Renal cortex interstitium (tissue), 11 donors: Measurements from ENCODE around the gene C12orf42. TPM values are rescaled to one million over a fixed set of nuclear protein-coding genes. Genes with fewer than 3 reads are reported as not detected.
A peak's percentile ranks its signal among the peaks of the same experiment; 100 is the strongest.

Source experiments
- DNase-seq, 11 donors: peaks; one replicate each; pipeline ENCODE4 v3.0.0-alpha.2; 2013; ENCODE audit warnings: low read depth in 9 of 11, low spot score in 4 of 11; ENCODE audit errors: extremely low read depth in 1 of 11
- polyA plus RNA-seq, 3 donors: library from polyadenylated mRNA; unstranded; fragments of 120-200 nt; gene quantifications; one replicate each; pipeline ENCODE4 v1.2.1, GENCODE V29; 2013; ENCODE audit not compliant: insufficient read length in 3 of 3

Gene C12orf42
- polyA plus RNA-seq, 3 donors = 0.13 TPM; not detected in 2

GRCh38 chr12:103308396-103308795 is 187.4 kb downstream of the C12orf42 start:
- DNase-seq = no peak

- DNase-seq = no peak
Measured at GRCh38 chr12:103303484-103303883, 192.3 kb downstream of the C12orf42 start.

- DNase-seq = no peak
Measured at GRCh38 chr12:103301642-103302591, 193.9 kb downstream of the C12orf42 start.

- DNase-seq = no peak
Measured at GRCh38 chr12:103288016-103288415, 207.8 kb downstream of the C12orf42 start.

- DNase-seq = no peak
Measured at GRCh38 chr12:103282124-103282523, 213.6 kb downstream of the C12orf42 start.

- DNase-seq = no peak
Measured at GRCh38 chr12:103279444-103279843, 216.3 kb downstream of the C12orf42 start.

- DNase-seq = no peak
Measured at GRCh38 chr12:103278329-103278728, 217.4 kb downstream of the C12orf42 start.

- DNase-seq = peak in 1 of 11 donors; percentile 3
Measured at GRCh38 chr12:103273645-103274044, 222.1 kb downstream of the C12orf42 start.

- no peak for DNase-seq
Measured at GRCh38 chr12:103272949-103273348, 222.8 kb downstream of the C12orf42 start.

- no peak for DNase-seq
Measured at GRCh38 chr12:103269946-103270345, 225.8 kb downstream of the C12orf42 start.

- no peak for DNase-seq
Measured at GRCh38 chr12:103268831-103269514, 226.8 kb downstream of the C12orf42 start.

- DNase-seq = no peak
Measured at GRCh38 chr12:103257763-103258162, 238.0 kb downstream of the C12orf42 start.

Other genes starting within 250 kb of the C12orf42 start
- 1 to 10 TPM; 1.1 to 2.0 (median 1.3) TPM for gene STAB2, start 91.3 kb upstream of the C12orf42 start, polyA plus RNA-seq